ENCODE data around the gene RYR2. TPM values are rescaled to one million over a fixed set of nuclear protein-coding genes. Genes with fewer than 3 reads are reported as not detected.
A peak's percentile ranks its signal among the peaks of the same experiment; 100 is the strongest.
"Not testable (repeated sequence)": the region's sequence is repeated elsewhere in the genome, so short reads cannot be mapped to it uniquely, and the experiment has no call there.

Gene RYR2
- total RNA-seq, 1 experiment from 2014 or later: not detected

GRCh38 chr1:237250055-237250454 lies 208.1 kb downstream of the RYR2 start:
- DNase-seq (ENCODE audit: low spot score): no peak

GRCh38 chr1:237255071-237255470 lies 213.1 kb downstream of the RYR2 start:
- no peak for DNase-seq (ENCODE audit: low spot score)

- no peak for DNase-seq (ENCODE audit: low spot score)
Observed at GRCh38 chr1:237258871-237259270, 216.9 kb downstream of the RYR2 start.

- no peak for DNase-seq (ENCODE audit: low spot score)
Observed at GRCh38 chr1:237261198-237261597, 219.2 kb downstream of the RYR2 start.

- DNase-seq (ENCODE audit: low spot score): no peak
Observed at GRCh38 chr1:237267743-237268142, 225.8 kb downstream of the RYR2 start.

GRCh38 chr1:237269938-237270337 lies 228.0 kb downstream of the RYR2 start:
- DNase-seq (ENCODE audit: low spot score): no peak

GRCh38 chr1:237270353-237270752 lies 228.4 kb downstream of the RYR2 start:
- DNase-seq (ENCODE audit: low spot score): no peak

- not testable (repeated sequence) for DNase-seq (ENCODE audit: low spot score)
Observed at GRCh38 chr1:237277994-237278393, 236.0 kb downstream of the RYR2 start.

- DNase-seq (ENCODE audit: low spot score): no peak
Observed at GRCh38 chr1:237279629-237280028, 237.6 kb downstream of the RYR2 start.

- no peak for DNase-seq (ENCODE audit: low spot score)
Observed at GRCh38 chr1:237281481-237281880, 239.5 kb downstream of the RYR2 start.

- no peak for DNase-seq (ENCODE audit: low spot score)
Observed at GRCh38 chr1:237282208-237282783, 240.3 kb downstream of the RYR2 start.

GRCh38 chr1:237287876-237288521 lies 246.0 kb downstream of the RYR2 start:
- peak; percentile 6 for DNase-seq (ENCODE audit: low spot score)

- DNase-seq (ENCODE audit: low spot score): no peak
Observed at GRCh38 chr1:237293804-237294203, 251.8 kb downstream of the RYR2 start.

GRCh38 chr1:237296861-237297260 lies 254.9 kb downstream of the RYR2 start:
- DNase-seq (ENCODE audit: low spot score): no peak

GRCh38 chr1:237300642-237301041 lies 258.7 kb downstream of the RYR2 start:
- no peak for DNase-seq (ENCODE audit: low spot score)

GRCh38 chr1:237303929-237304328 lies 261.9 kb downstream of the RYR2 start:
- DNase-seq (ENCODE audit: low spot score): no peak

- DNase-seq (ENCODE audit: low spot score): no peak
Observed at GRCh38 chr1:237306726-237307125, 264.7 kb downstream of the RYR2 start.

GRCh38 chr1:237309595-237310118 lies 267.7 kb downstream of the RYR2 start:
- no peak for DNase-seq (ENCODE audit: low spot score)

GRCh38 chr1:237316352-237316751 lies 274.4 kb downstream of the RYR2 start:
- DNase-seq (ENCODE audit: low spot score): no peak

- no peak for DNase-seq (ENCODE audit: low spot score)
Observed at GRCh38 chr1:237318748-237319147, 276.8 kb downstream of the RYR2 start.

- no peak for DNase-seq (ENCODE audit: low spot score)
Observed at GRCh38 chr1:237320890-237321289, 278.9 kb downstream of the RYR2 start.

- no peak for DNase-seq (ENCODE audit: low spot score)
Observed at GRCh38 chr1:237324226-237324625, 282.2 kb downstream of the RYR2 start.

GRCh38 chr1:237327061-237327460 lies 285.1 kb downstream of the RYR2 start:
- no peak for DNase-seq (ENCODE audit: low spot score)
